Measurements from ENCODE around the gene MNT.

The MNT gene

GRCh38 chr17:2363851-2364762, 36.8 kb downstream of the MNT start:
- Histone ChIP-seq H3K27me3 (ENCODE audit: control insufficient read depth, insufficient read depth, low read length, poor library complexity, severe bottlenecking) (no peaks in the 10 kb centered on the region), H3K9me3 (ENCODE audit: control insufficient read depth, low read length) (no peaks in the 10 kb centered on the region), H3K4me3 (ENCODE audit: insufficient read depth, low read depth, low read length) (no peak overlapping the region), H3K36me3 (ENCODE audit: control insufficient read depth, insufficient read depth, low read length) (peaks cover 9% of the 10 kb centered on the region), H3K4me1 (ENCODE audit: control insufficient read depth, insufficient read depth, low read length) (no peaks in the 10 kb centered on the region), H3K27ac (ENCODE audit: insufficient read depth, low read depth, low read length, poor library complexity, severe bottlenecking) (no peak overlapping the region)
- 95% methylated on average over 26 of the region's 26 CpGs for WGBS, 2 experiments

- H3K27me3 ChIP-seq (ENCODE audit: control insufficient read depth, insufficient read depth, low read length, poor library complexity, severe bottlenecking): no peaks in the 10 kb centered on the region
- 95 to 96% methylated on average over 21 of the region's 21 CpGs for WGBS, 2 experiments
- no peak overlapping the region for H3K4me3 ChIP-seq (ENCODE audit: insufficient read depth, low read depth, low read length)
- no peak overlapping the region for H3K27ac ChIP-seq (ENCODE audit: insufficient read depth, low read depth, low read length, poor library complexity, severe bottlenecking)
- H3K4me1 ChIP-seq (ENCODE audit: control insufficient read depth, insufficient read depth, low read length): no peaks in the 10 kb centered on the region
- H3K9me3 ChIP-seq (ENCODE audit: control insufficient read depth, low read length): no peaks in the 10 kb centered on the region
- peaks cover 9% of the 10 kb centered on the region for H3K36me3 ChIP-seq (ENCODE audit: control insufficient read depth, insufficient read depth, low read length)
Measured at GRCh38 chr17:2363318-2363717, 37.5 kb downstream of the MNT start.

GRCh38 chr17:2362881-2363280, 38.0 kb downstream of the MNT start:
- H3K36me3 ChIP-seq (ENCODE audit: control insufficient read depth, insufficient read depth, low read length): peaks cover 9% of the 10 kb centered on the region
- no peak overlapping the region for H3K27ac ChIP-seq (ENCODE audit: insufficient read depth, low read depth, low read length, poor library complexity, severe bottlenecking)
- no peak overlapping the region for H3K4me3 ChIP-seq (ENCODE audit: insufficient read depth, low read depth, low read length)
- 96% methylated on average over 14 of the region's 14 CpGs for WGBS, 2 experiments
- no peaks in the 10 kb centered on the region for H3K27me3 ChIP-seq (ENCODE audit: control insufficient read depth, insufficient read depth, low read length, poor library complexity, severe bottlenecking)
- H3K9me3 ChIP-seq (ENCODE audit: control insufficient read depth, low read length): no peaks in the 10 kb centered on the region
- H3K4me1 ChIP-seq (ENCODE audit: control insufficient read depth, insufficient read depth, low read length): no peaks in the 10 kb centered on the region

GRCh38 chr17:2362416-2362815, 38.4 kb downstream of the MNT start:
- no peak overlapping the region for H3K27ac ChIP-seq (ENCODE audit: insufficient read depth, low read depth, low read length, poor library complexity, severe bottlenecking)
- H3K27me3 ChIP-seq (ENCODE audit: control insufficient read depth, insufficient read depth, low read length, poor library complexity, severe bottlenecking): no peaks in the 10 kb centered on the region
- no peak overlapping the region for H3K4me3 ChIP-seq (ENCODE audit: insufficient read depth, low read depth, low read length)
- H3K4me1 ChIP-seq (ENCODE audit: control insufficient read depth, insufficient read depth, low read length): no peaks in the 10 kb centered on the region
- peaks cover 9% of the 10 kb centered on the region for H3K36me3 ChIP-seq (ENCODE audit: control insufficient read depth, insufficient read depth, low read length)
- no peaks in the 10 kb centered on the region for H3K9me3 ChIP-seq (ENCODE audit: control insufficient read depth, low read length)
- WGBS, 2 experiments: 96% methylated on average over 19 of the region's 19 CpGs

GRCh38 chr17:2362016-2362415, 38.8 kb downstream of the MNT start:
- peaks cover 9% of the 10 kb centered on the region for H3K36me3 ChIP-seq (ENCODE audit: control insufficient read depth, insufficient read depth, low read length)

GRCh38 chr17:2361010-2361760, 39.7 kb downstream of the MNT start:
- H3K4me1 ChIP-seq (ENCODE audit: control insufficient read depth, insufficient read depth, low read length): no peaks in the 10 kb centered on the region
- no peaks in the 10 kb centered on the region for H3K27me3 ChIP-seq (ENCODE audit: control insufficient read depth, insufficient read depth, low read length, poor library complexity, severe bottlenecking)
- peaks cover 7% of the 10 kb centered on the region for H3K36me3 ChIP-seq (ENCODE audit: control insufficient read depth, insufficient read depth, low read length)
- WGBS, 2 experiments: 89% methylated on average over 21 of the region's 21 CpGs
- no peaks in the 10 kb centered on the region for H3K9me3 ChIP-seq (ENCODE audit: control insufficient read depth, low read length)
- H3K27ac ChIP-seq (ENCODE audit: insufficient read depth, low read depth, low read length, poor library complexity, severe bottlenecking): no peak overlapping the region
- H3K4me3 ChIP-seq (ENCODE audit: insufficient read depth, low read depth, low read length): no peak overlapping the region

More at GRCh38 chr17:2362016-2362415, 38.8 kb downstream of the MNT start:
- H3K4me3 ChIP-seq (ENCODE audit: insufficient read depth, low read depth, low read length): no peak overlapping the region
- no peak overlapping the region for H3K27ac ChIP-seq (ENCODE audit: insufficient read depth, low read depth, low read length, poor library complexity, severe bottlenecking)
- WGBS, 2 experiments: 95 to 96% methylated on average over 20 of the region's 20 CpGs
- H3K4me1 ChIP-seq (ENCODE audit: control insufficient read depth, insufficient read depth, low read length): no peaks in the 10 kb centered on the region
- H3K27me3 ChIP-seq (ENCODE audit: control insufficient read depth, insufficient read depth, low read length, poor library complexity, severe bottlenecking): no peaks in the 10 kb centered on the region
- no peaks in the 10 kb centered on the region for H3K9me3 ChIP-seq (ENCODE audit: control insufficient read depth, low read length)

GRCh38 chr17:2357931-2358434, 42.9 kb downstream of the MNT start:
- Histone ChIP-seq H3K9me3 (ENCODE audit: control insufficient read depth, low read length) (no peaks in the 10 kb centered on the region), H3K4me3 (ENCODE audit: insufficient read depth, low read depth, low read length) (no peak overlapping the region), H3K27me3 (ENCODE audit: control insufficient read depth, insufficient read depth, low read length, poor library complexity, severe bottlenecking) (no peaks in the 10 kb centered on the region), H3K36me3 (ENCODE audit: control insufficient read depth, insufficient read depth, low read length) (peaks cover under 1% of the 10 kb centered on the region), H3K27ac (ENCODE audit: insufficient read depth, low read depth, low read length, poor library complexity, severe bottlenecking) (no peak overlapping the region), H3K4me1 (ENCODE audit: control insufficient read depth, insufficient read depth, low read length) (no peaks in the 10 kb centered on the region)
- 93 to 94% methylated on average over 10 of the region's 10 CpGs for WGBS, 2 experiments

- H3K4me1 ChIP-seq (ENCODE audit: control insufficient read depth, insufficient read depth, low read length): peaks cover under 1% of the 10 kb centered on the region
- H3K27ac ChIP-seq (ENCODE audit: insufficient read depth, low read depth, low read length, poor library complexity, severe bottlenecking): no peak overlapping the region
- no peaks in the 10 kb centered on the region for H3K36me3 ChIP-seq (ENCODE audit: control insufficient read depth, insufficient read depth, low read length)
- H3K4me3 ChIP-seq (ENCODE audit: insufficient read depth, low read depth, low read length): no peak overlapping the region
- H3K9me3 ChIP-seq (ENCODE audit: control insufficient read depth, low read length): no peaks in the 10 kb centered on the region
- H3K27me3 ChIP-seq (ENCODE audit: control insufficient read depth, insufficient read depth, low read length, poor library complexity, severe bottlenecking): no peaks in the 10 kb centered on the region
- 96 to 97% methylated on average over 4 of the region's 4 CpGs for whole genome bisulfite sequencing, 2 experiments
Measured at GRCh38 chr17:2357237-2357636, 43.6 kb downstream of the MNT start.

GRCh38 chr17:2354311-2354710, 46.5 kb downstream of the MNT start:
- H3K4me1 ChIP-seq (ENCODE audit: control insufficient read depth, insufficient read depth, low read length): peaks cover 12% of the 10 kb centered on the region
- H3K36me3 ChIP-seq (ENCODE audit: control insufficient read depth, insufficient read depth, low read length): no peaks in the 10 kb centered on the region
- no peaks in the 10 kb centered on the region for H3K9me3 ChIP-seq (ENCODE audit: control insufficient read depth, low read length)
- WGBS, 2 experiments: 88 to 90% methylated on average over 8 of the region's 8 CpGs
- no peaks in the 10 kb centered on the region for H3K27me3 ChIP-seq (ENCODE audit: control insufficient read depth, insufficient read depth, low read length, poor library complexity, severe bottlenecking)
- H3K4me3 ChIP-seq (ENCODE audit: insufficient read depth, low read depth, low read length): no peak overlapping the region
- no peak overlapping the region for H3K27ac ChIP-seq (ENCODE audit: insufficient read depth, low read depth, low read length, poor library complexity, severe bottlenecking)

- H3K36me3 ChIP-seq (ENCODE audit: control insufficient read depth, insufficient read depth, low read length): no peaks in the 10 kb centered on the region
- H3K27me3 ChIP-seq (ENCODE audit: control insufficient read depth, insufficient read depth, low read length, poor library complexity, severe bottlenecking): no peaks in the 10 kb centered on the region
- 94 to 95% methylated on average over 6 of the region's 6 CpGs for WGBS, 2 experiments
- peaks cover 26% of the 10 kb centered on the region for H3K4me1 ChIP-seq (ENCODE audit: control insufficient read depth, insufficient read depth, low read length)
- H3K4me3 ChIP-seq (ENCODE audit: insufficient read depth, low read depth, low read length): no peak overlapping the region
- H3K27ac ChIP-seq (ENCODE audit: insufficient read depth, low read depth, low read length, poor library complexity, severe bottlenecking): no peak overlapping the region
- no peaks in the 10 kb centered on the region for H3K9me3 ChIP-seq (ENCODE audit: control insufficient read depth, low read length)
Measured at GRCh38 chr17:2351269-2351668, 49.6 kb downstream of the MNT start.

All from ectodermal cell (in vitro differentiated cells).